Glutamatergic neuron (in vitro differentiated cells): ENCODE results near the gene ARF1. TPM values are rescaled to one million over a fixed set of nuclear protein-coding genes. Genes with fewer than 3 reads are reported as not detected.

ENCODE experiments used
- DNase-seq: peaks from one replicate; pipeline ENCODE4 v3.0.0; 2022
- H3K27ac Mint-ChIP-seq: one replicate; pipeline ENCODE4 v1.8.0; 2020; ENCODE audit warnings: mild to moderate bottlenecking, mixed read lengths, inconsistent platforms; ENCODE audit not compliant: unreplicated experiment
- H3K27me3 Mint-ChIP-seq: one replicate; pipeline ENCODE4 v1.8.0; 2020; ENCODE audit warnings: mild to moderate bottlenecking, moderate library complexity, mixed read lengths, inconsistent platforms; ENCODE audit not compliant: unreplicated experiment
- H3K36me3 Mint-ChIP-seq: one replicate; pipeline ENCODE4 v1.8.0; 2020; ENCODE audit warnings: mild to moderate bottlenecking, mixed read lengths, inconsistent platforms; ENCODE audit not compliant: unreplicated experiment
- H3K4me1 Mint-ChIP-seq: one replicate; pipeline ENCODE4 v1.8.0; 2020; ENCODE audit warnings: mild to moderate bottlenecking, low read depth, mixed read lengths, inconsistent platforms; ENCODE audit not compliant: unreplicated experiment
- H3K4me3 Mint-ChIP-seq: one replicate; pipeline ENCODE4 v1.8.0; 2020; ENCODE audit warnings: mild to moderate bottlenecking, mixed read lengths, inconsistent platforms; ENCODE audit not compliant: unreplicated experiment
- H3K9me3 Mint-ChIP-seq: one replicate; pipeline ENCODE4 v1.8.0; 2020; ENCODE audit warnings: mild to moderate bottlenecking, moderate library complexity, mixed read lengths, inconsistent platforms; ENCODE audit not compliant: unreplicated experiment
- total RNA-seq: library from RNA; stranded (reverse); fragmentation: NEBNext Ultra II Directional; extraction: Animal tissue kit (Norgen Biotek cat#: 25700); gene quantifications from one replicate; pipeline ENCODE4 v1.2.1, GENCODE V29; 2021; ENCODE audit not compliant: unreplicated experiment
- TF ChIP-seq, protein P1 (sequence below): fragments of 200-600 bp; sonication (generic); IDR thresholded peaks from one replicate; pipeline ENCODE4 v1.5.0; 2021; ENCODE audit not compliant: partially characterized antibody, unreplicated experiment

ARF1 gene
- total RNA-seq, 1 donor from 2014 or later, result 222 TPM

- Mint-ChIP-seq H3K4me1 (no peaks in the 10 kb centered on the region), H3K27me3 (peaks cover 5% of the 10 kb centered on the region), H3K27ac (no peak overlapping the region), H3K4me3 (no peak overlapping the region), H3K9me3 (peaks cover 10% of the 10 kb centered on the region), H3K36me3 (peaks cover 18% of the 10 kb centered on the region)
- TF ChIP-seq, protein P1, sequence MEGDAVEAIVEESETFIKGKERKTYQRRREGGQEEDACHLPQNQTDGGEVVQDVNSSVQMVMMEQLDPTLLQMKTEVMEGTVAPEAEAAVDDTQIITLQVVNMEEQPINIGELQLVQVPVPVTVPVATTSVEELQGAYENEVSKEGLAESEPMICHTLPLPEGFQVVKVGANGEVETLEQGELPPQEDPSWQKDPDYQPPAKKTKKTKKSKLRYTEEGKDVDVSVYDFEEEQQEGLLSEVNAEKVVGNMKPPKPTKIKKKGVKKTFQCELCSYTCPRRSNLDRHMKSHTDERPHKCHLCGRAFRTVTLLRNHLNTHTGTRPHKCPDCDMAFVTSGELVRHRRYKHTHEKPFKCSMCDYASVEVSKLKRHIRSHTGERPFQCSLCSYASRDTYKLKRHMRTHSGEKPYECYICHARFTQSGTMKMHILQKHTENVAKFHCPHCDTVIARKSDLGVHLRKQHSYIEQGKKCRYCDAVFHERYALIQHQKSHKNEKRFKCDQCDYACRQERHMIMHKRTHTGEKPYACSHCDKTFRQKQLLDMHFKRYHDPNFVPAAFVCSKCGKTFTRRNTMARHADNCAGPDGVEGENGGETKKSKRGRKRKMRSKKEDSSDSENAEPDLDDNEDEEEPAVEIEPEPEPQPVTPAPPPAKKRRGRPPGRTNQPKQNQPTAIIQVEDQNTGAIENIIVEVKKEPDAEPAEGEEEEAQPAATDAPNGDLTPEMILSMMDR, result no peak
- no peak for DNase-seq
Observed at GRCh38 chr1:228097333-228098081, 15.0 kb downstream of the ARF1 start.

DNA sequence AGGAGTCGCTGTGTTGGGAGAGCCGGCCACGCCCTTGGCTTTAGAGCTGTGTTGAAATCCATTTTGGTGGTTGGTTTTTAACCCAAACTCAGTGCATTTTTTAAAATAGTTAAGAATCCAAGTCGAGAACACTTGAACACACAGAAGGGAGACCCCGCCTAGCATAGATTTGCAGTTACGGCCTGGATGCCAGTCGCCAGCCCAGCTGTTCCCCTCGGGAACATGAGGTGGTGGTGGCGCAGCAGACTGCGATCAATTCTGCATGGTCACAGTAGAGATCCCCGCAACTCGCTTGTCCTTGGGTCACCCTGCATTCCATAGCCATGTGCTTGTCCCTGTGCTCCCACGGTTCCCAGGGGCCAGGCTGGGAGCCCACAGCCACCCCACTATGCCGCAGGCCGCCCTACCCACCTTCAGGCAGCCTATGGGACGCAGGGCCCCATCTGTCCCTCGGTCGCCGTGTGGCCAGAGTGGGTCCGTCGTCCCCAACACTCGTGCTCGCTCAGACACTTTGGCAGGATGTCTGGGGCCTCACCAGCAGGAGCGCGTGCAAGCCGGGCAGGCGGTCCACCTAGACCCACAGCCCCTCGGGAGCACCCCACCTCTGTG, 15.9 kb downstream of the ARF1 start:
- Mint-ChIP-seq H3K4me3 (no peak overlapping the region), H3K9me3 (peaks cover 10% of the 10 kb centered on the region), H3K4me1 (no peaks in the 10 kb centered on the region), H3K27me3 (peaks cover 8% of the 10 kb centered on the region), H3K36me3 (peaks cover 18% of the 10 kb centered on the region), H3K27ac (no peak overlapping the region)
- TF ChIP-seq, protein P1, result no peak
- no peak for DNase-seq

DNA sequence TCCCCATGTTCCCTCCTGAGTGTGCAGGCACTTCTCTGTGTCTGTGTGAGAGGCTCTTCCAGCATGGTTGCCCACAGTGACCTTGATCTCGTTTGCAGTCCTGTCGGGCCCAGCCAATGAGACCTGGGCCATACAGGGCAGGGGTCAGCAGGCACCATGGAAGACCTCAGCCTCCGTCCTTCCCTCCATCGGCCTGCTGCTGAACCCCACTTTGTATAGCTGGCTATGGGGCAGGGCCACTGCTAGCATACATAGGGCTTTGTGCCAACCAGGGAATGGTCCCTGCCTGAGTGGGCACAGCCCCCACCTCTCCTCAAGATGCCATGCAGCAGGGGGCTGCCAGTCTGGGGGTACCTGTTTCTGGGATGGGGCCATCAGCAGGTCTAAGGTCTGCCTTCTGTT, 16.8 kb downstream of the ARF1 start:
- peaks cover 10% of the 10 kb centered on the region for H3K27me3 Mint-ChIP-seq
- H3K27ac Mint-ChIP-seq, result no peak overlapping the region
- no peak for DNase-seq
- H3K36me3 Mint-ChIP-seq, result peaks cover 14% of the 10 kb centered on the region
- H3K4me1 Mint-ChIP-seq, result no peaks in the 10 kb centered on the region
- TF ChIP-seq, protein P1, result no peak
- H3K4me3 Mint-ChIP-seq, result no peak overlapping the region
- H3K9me3 Mint-ChIP-seq, result peaks cover 13% of the 10 kb centered on the region

DNA sequence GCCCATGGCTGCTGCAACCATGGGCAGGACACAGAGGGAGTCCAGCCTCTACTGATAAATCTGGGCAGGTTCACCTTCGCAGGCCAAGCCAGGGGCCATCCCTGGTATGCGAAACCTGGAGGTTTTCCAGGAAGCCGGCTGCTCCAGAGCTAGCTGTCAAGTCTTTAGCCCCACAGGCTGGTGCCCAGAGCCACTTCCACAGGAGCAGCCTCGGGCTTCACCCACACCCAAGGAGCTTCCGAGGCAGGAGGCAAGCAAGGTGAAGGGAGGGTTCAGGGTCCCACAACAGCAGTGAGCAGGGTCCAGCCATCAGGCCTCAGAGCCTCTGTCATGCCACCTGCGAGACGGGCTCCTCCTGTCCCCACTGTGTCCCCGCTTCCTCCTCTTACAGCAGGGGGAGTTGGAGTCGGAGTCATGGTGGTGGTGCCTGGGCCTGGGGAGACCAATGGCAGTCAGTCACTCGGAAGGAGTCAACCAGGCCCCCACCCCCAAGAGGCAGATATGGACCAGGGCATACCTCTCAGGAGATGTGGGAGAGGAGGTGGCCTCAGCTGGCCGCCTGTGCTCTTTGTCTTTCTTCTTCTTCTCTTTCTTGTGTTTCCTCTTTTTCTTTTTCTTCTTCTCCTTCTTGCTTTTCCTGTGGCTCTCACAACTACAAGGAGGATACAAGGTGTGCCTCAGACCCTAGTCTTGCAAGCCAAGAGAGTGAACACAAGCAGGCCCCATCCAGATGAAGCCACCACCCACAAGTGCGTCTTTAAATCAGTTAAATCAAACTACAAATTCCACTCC, 18.5 kb downstream of the ARF1 start:
- H3K4me1 Mint-ChIP-seq, result no peaks in the 10 kb centered on the region
- H3K4me3 Mint-ChIP-seq, result peak overlapping the region; percentile 71
- H3K27ac Mint-ChIP-seq, result no peak overlapping the region
- H3K27me3 Mint-ChIP-seq, result peaks cover 13% of the 10 kb centered on the region
- H3K9me3 Mint-ChIP-seq, result peaks cover 9% of the 10 kb centered on the region
- TF ChIP-seq, protein P1, result no peak
- peaks cover under 1% of the 10 kb centered on the region for H3K36me3 Mint-ChIP-seq
- DNase-seq, result no peak
